CD4-positive, alpha-beta memory T cell (primary cell): Measurements from ENCODE around the gene VSTM2L. TPM values are rescaled to one million over a fixed set of nuclear protein-coding genes. Genes with fewer than 3 reads are reported as not detected.

ENCODE experiments used
- CTCF ChIA-PET: fragments of 350-600 bp; sonication (Branson Sonifier 250); formaldehyde crosslinking; loops from one replicate; lab custom pipeline; 2021; ENCODE audit warnings: inconsistent platforms; ENCODE audit not compliant: partially characterized antibody; lab: Charles Lee
- POLR2A ChIA-PET: fragments of 350-600 bp; sonication (Branson Sonifier 250); formaldehyde crosslinking; loops from one replicate; lab custom pipeline; 2021; ENCODE audit not compliant: partially characterized antibody; lab: Charles Lee
- DNase-seq, 5 donors: peaks; one replicate each; pipeline versions ENCODE4 v3.0.0 to v3.0.0-alpha.2; 2020 to 2022; ENCODE audit warnings: mixed read lengths in 1 of 5
- H3K27ac ChIP-seq: one replicate; pipeline ENCODE4 v1.7.0; 2013; ENCODE audit warnings: low read depth, low read length
- H3K27me3 ChIP-seq: 2 replicates; pipeline ENCODE4 v1.7.0; 2013; ENCODE audit warnings: mild to moderate bottlenecking, low read length, moderate library complexity; ENCODE audit not compliant: insufficient read depth
- H3K36me3 ChIP-seq: 2 replicates; pipeline ENCODE4 v1.7.0; 2013; ENCODE audit warnings: mild to moderate bottlenecking, low read length, moderate library complexity; ENCODE audit not compliant: insufficient read depth
- H3K4me1 ChIP-seq: 2 replicates; pipeline ENCODE4 v1.7.0; 2013; ENCODE audit warnings: mild to moderate bottlenecking, low read length, moderate library complexity; ENCODE audit not compliant: insufficient read depth
- H3K4me3 ChIP-seq, 2 donors: one replicate each; pipeline ENCODE4 v1.7.0; 2013; ENCODE audit warnings: low read length in 2 of 2, mild to moderate bottlenecking in 1 of 2
- H3K9me3 ChIP-seq, 2 donors: one replicate each; pipeline ENCODE4 v1.7.0; 2013; ENCODE audit warnings: low read length in 2 of 2, control low read depth in 1 of 2; ENCODE audit not compliant: control insufficient read depth in 1 of 2
- H3K27ac Mint-ChIP-seq, 7 donors: one replicate each; pipeline ENCODE4 v1.8.0; 2020 to 2021; ENCODE audit warnings: mixed read lengths in 7 of 7, mild to moderate bottlenecking in 6 of 7, inconsistent platforms in 3 of 7, moderate library complexity in 3 of 7
- H3K27me3 Mint-ChIP-seq, 2 donors: one replicate each; pipeline ENCODE4 v1.8.0; 2020 to 2021; ENCODE audit warnings: mixed read lengths in 2 of 2
- H3K36me3 Mint-ChIP-seq, 2 donors: one replicate each; pipeline ENCODE4 v1.8.0; 2020 to 2021; ENCODE audit warnings: mixed read lengths in 2 of 2, inconsistent platforms in 1 of 2, mild to moderate bottlenecking in 1 of 2
- H3K4me1 Mint-ChIP-seq, 4 donors: one replicate each; pipeline ENCODE4 v1.8.0; 2020 to 2021; ENCODE audit warnings: mixed read lengths in 4 of 4, mild to moderate bottlenecking in 1 of 4
- H3K4me3 Mint-ChIP-seq, 8 donors: one replicate each; pipeline ENCODE4 v1.8.0; 2020 to 2021; ENCODE audit warnings: mixed read lengths in 8 of 8, mild to moderate bottlenecking in 7 of 8, moderate library complexity in 6 of 8, inconsistent platforms in 3 of 8
- H3K9me3 Mint-ChIP-seq, 8 donors: one replicate each; pipeline ENCODE4 v1.8.0; 2020 to 2021; ENCODE audit warnings: mixed read lengths in 8 of 8, mild to moderate bottlenecking in 5 of 8, inconsistent platforms in 3 of 8, moderate library complexity in 1 of 8
- intact Hi-C: fragments of 100-400 bp; cut with micrococcal nuclease; formaldehyde crosslinking; loops from one replicate; pipeline ENCODE4 v1.15.1; 2023
- polyA plus RNA-seq, 2 donors: library from polyadenylated mRNA; unstranded; fragments of 300-500 nt; fragmentation: Illumina TruSeq; gene quantifications; one replicate each; pipeline ENCODE4 v1.2.3, GENCODE V29; 2021
- total RNA-seq, 2 experiments: library from RNA; stranded (reverse); gene quantifications; one replicate each; pipeline ENCODE4 v1.2.3, GENCODE V29; 2021

Gene VSTM2L
- total and polyA plus RNA-seq, 4 experiments from 2014 or later, result not detected

DNA sequence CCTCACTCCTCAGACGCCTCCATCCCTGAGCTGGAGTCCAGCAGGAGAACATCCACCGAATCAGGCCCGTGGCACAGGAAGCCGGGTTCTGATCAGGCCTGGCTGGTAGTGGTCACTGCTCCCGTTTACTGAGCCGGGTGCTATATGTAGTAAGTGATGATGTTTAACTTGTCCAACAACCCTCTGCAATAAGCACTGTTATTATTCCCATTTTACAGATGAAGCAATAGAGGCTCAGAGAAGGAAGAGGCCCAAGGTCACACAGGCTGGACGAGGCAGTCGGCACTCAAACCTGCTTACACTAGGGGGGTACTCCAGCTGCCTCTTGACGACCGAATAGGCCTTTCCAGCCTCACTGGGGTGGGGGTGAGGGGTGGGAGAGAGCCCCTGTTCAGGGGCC lies 14.3 kb upstream of the VSTM2L start:
- Histone ChIP-seq H3K4me3 (no peak overlapping the region), H3K9me3 (no peaks in the 10 kb centered on the region), H3K27me3 (no peaks in the 10 kb centered on the region), H3K27ac (no peak overlapping the region), H3K36me3 (no peaks in the 10 kb centered on the region), H3K4me1 (no peaks in the 10 kb centered on the region)
- H3K4me1 Mint-ChIP-seq, result no peaks in the 10 kb centered on the region
- ChIA-PET CTCF (no interaction called here), POLR2A (no interaction called here)
- intact Hi-C loops, result no loop called here
- DNase-seq, result no peak
- no peaks in the 10 kb centered on the region for H3K36me3 Mint-ChIP-seq
- H3K9me3 Mint-ChIP-seq, result peaks cover 0 to under 1% (median 0%) of the 10 kb centered on the region in 8 donors
- no peak overlapping the region for H3K4me3 Mint-ChIP-seq
- peaks cover 3 to 6% of the 10 kb centered on the region in 2 donors for H3K27me3 Mint-ChIP-seq
- no peak overlapping the region for H3K27ac Mint-ChIP-seq

DNA sequence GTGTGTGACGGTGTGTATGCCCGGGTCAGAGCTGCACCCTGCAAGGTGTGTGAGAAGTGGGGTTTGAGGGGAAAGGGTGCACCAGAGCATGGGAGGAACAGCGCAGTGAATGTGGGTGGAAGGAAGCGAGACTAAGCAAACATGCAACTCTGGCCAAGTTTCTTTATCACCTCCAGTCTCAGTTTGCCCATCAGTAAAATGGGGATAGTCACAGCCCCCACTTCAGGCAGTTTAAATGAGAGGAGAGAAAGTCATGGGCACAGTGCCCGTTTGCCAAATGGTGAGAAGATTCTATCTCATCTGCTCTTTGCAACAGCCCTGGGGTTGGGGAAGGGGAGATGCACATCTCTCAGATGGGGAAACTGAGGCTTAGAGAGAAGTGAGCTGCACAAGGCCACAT lies 12.8 kb upstream of the VSTM2L start:
- H3K36me3 Mint-ChIP-seq, result no peaks in the 10 kb centered on the region
- Histone ChIP-seq H3K4me3 (no peak overlapping the region), H3K36me3 (no peaks in the 10 kb centered on the region), H3K27ac (no peak overlapping the region), H3K4me1 (no peaks in the 10 kb centered on the region), H3K9me3 (no peaks in the 10 kb centered on the region), H3K27me3 (no peaks in the 10 kb centered on the region)
- DNase-seq, result no peak
- intact Hi-C loops, result no loop called here
- ChIA-PET CTCF (no interaction called here), POLR2A (no interaction called here)
- no peak overlapping the region for H3K4me3 Mint-ChIP-seq
- H3K27me3 Mint-ChIP-seq, result peaks cover 3 to 4% of the 10 kb centered on the region in 2 donors
- peak overlapping the region in 1 of 7 donors; percentile 85 for H3K27ac Mint-ChIP-seq
- no peaks in the 10 kb centered on the region for H3K9me3 Mint-ChIP-seq
- H3K4me1 Mint-ChIP-seq, result no peaks in the 10 kb centered on the region

DNA sequence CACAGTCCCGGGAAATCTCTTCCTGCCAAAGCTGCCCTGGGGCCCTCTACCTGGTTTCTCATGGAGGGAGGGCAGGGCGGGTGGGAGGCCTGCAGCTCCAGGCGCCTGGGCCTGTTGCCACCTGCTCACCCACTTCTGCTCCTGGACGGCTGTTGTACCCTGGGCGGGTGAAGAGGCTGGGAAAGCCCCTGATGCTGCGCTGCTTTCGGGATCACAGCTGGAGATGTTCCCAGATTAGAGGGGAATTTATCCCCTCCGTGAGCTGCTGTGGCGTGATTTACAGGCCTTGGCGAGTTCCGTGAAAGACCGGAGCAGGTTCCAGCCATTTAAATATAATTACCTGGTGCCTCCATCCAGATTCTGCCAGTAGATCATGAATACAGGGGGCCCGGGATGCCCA lies 12.3 kb upstream of the VSTM2L start:
- Histone ChIP-seq H3K27me3 (no peaks in the 10 kb centered on the region), H3K4me1 (no peaks in the 10 kb centered on the region), H3K4me3 (no peak overlapping the region), H3K27ac (no peak overlapping the region), H3K9me3 (no peaks in the 10 kb centered on the region), H3K36me3 (no peaks in the 10 kb centered on the region)
- no peak for DNase-seq
- peaks cover 3 to 4% of the 10 kb centered on the region in 2 donors for H3K27me3 Mint-ChIP-seq
- H3K27ac Mint-ChIP-seq, result no peak overlapping the region
- intact Hi-C loops, result no loop called here
- POLR2A ChIA-PET, result no interaction called here
- no peak overlapping the region for H3K4me3 Mint-ChIP-seq
- CTCF ChIA-PET, result no interaction called here
- no peaks in the 10 kb centered on the region for H3K36me3 Mint-ChIP-seq
- no peaks in the 10 kb centered on the region for H3K4me1 Mint-ChIP-seq
- H3K9me3 Mint-ChIP-seq, result no peaks in the 10 kb centered on the region

DNA sequence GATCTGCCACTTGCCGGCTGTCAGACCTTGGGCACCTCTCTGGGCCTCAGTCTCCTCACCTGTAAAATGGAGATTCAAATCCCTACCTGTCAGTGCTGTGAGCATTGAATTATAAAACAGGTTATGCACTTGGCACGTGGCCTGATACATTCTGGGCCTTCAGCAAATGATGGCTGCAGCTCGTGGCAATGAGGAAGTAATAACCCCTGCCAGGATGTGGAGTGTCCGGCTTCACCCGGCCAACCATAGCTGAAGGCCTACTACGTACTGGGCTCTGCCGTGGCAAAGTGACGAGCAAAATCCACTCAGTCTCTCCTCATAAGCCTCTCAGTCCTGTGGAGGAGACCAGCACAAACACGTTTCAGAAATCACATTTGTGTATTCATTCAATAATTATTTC lies 10.9 kb upstream of the VSTM2L start:
- no peak overlapping the region for H3K27ac Mint-ChIP-seq
- no peak overlapping the region for H3K4me3 ChIP-seq
- no peaks in the 10 kb centered on the region for H3K27me3 ChIP-seq

DNA sequence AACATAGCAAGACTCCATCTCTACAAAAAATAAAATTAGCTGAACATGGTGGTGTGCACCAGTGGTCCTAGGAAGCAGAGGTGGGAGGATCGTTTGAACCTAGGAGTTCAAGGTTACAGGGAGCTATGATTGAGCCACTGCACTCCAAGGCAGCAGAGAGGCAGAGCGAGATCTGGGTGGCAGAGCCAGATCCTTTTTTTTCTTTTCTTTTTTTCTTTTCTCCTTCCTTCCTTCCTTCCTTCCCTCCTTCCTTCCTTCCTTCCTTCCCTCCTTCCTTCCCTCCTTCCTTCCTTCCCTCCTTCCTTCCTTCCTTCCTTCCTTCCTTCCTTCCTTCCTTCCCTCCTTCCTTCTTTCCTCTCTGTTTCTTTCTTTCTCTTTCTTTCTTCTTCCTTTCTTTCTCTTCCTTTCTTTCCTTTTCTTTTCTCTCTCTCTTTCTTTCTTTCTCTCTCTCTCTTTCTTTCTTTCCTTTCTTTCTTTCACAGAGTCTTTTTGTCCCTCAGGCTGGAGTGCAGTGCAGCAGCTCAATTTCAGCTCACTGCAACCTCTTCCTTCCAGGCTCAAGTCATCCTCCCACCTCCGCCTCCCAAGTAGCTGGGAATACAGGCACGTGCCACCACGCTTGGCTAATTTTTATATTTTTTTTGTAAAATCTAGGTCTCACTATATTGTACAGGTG lies 9.2 kb upstream of the VSTM2L start:
- intact Hi-C loops, result no loop called here

More for the DNA sequence above, 10.9 kb upstream of the VSTM2L start:
- POLR2A ChIA-PET, result no interaction called here
- H3K36me3 Mint-ChIP-seq, result no peaks in the 10 kb centered on the region
- Histone ChIP-seq H3K4me1 (no peaks in the 10 kb centered on the region), H3K27ac (no peak overlapping the region), H3K9me3 (no peaks in the 10 kb centered on the region), H3K36me3 (no peaks in the 10 kb centered on the region)
- intact Hi-C loops, result no loop called here
- H3K4me3 Mint-ChIP-seq, result no peak overlapping the region
- CTCF ChIA-PET, result no interaction called here
- H3K27me3 Mint-ChIP-seq, result peaks cover 1 to 3% of the 10 kb centered on the region in 2 donors
- H3K9me3 Mint-ChIP-seq, result no peaks in the 10 kb centered on the region
- no peak for DNase-seq
- H3K4me1 Mint-ChIP-seq, result no peaks in the 10 kb centered on the region

DNA sequence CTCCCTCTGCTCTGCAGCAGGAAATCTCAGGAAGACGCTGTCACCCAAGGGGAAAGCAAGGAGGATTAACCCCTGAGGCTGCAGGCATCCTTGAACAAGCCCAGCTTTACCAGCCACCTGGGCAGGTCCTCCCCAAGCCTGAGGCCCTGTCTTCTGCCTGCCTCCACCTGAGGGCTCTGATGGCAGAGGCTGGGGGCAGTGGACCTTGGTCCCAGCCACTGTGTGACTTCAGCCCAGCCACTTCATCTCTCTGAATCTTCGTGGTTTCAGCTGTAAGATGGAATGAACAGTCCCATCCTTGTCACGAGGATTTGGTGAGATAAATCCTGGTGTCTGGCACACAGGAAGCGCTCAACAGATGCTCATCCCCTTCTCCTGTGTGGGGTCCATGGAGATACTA lies 8.5 kb upstream of the VSTM2L start:
- Histone ChIP-seq H3K36me3 (no peaks in the 10 kb centered on the region), H3K4me3 (no peak overlapping the region), H3K27me3 (no peaks in the 10 kb centered on the region), H3K9me3 (no peaks in the 10 kb centered on the region), H3K27ac (no peak overlapping the region), H3K4me1 (no peaks in the 10 kb centered on the region)
- H3K27ac Mint-ChIP-seq, result no peak overlapping the region
- no peak for DNase-seq
- H3K9me3 Mint-ChIP-seq, result no peaks in the 10 kb centered on the region
- H3K27me3 Mint-ChIP-seq, result peaks cover 0 to 7% of the 10 kb centered on the region in 2 donors
- POLR2A ChIA-PET, result no interaction called here
- no peak overlapping the region for H3K4me3 Mint-ChIP-seq
- CTCF ChIA-PET, result no interaction called here
- H3K4me1 Mint-ChIP-seq, result no peaks in the 10 kb centered on the region
- intact Hi-C loops, result no loop called here
- no peaks in the 10 kb centered on the region for H3K36me3 Mint-ChIP-seq

More for the DNA sequence above, 9.2 kb upstream of the VSTM2L start:
- Histone ChIP-seq H3K9me3 (no peaks in the 10 kb centered on the region), H3K27ac (no peak overlapping the region), H3K4me1 (no peaks in the 10 kb centered on the region), H3K4me3 (no peak overlapping the region), H3K27me3 (no peaks in the 10 kb centered on the region), H3K36me3 (no peaks in the 10 kb centered on the region)
- POLR2A ChIA-PET, result no interaction called here
- CTCF ChIA-PET, result no interaction called here
- no peak for DNase-seq
- no peak overlapping the region for H3K4me3 Mint-ChIP-seq
- H3K27ac Mint-ChIP-seq, result no peak overlapping the region
- no peaks in the 10 kb centered on the region for H3K36me3 Mint-ChIP-seq
- H3K9me3 Mint-ChIP-seq, result no peaks in the 10 kb centered on the region
- no peaks in the 10 kb centered on the region for H3K27me3 Mint-ChIP-seq
- no peaks in the 10 kb centered on the region for H3K4me1 Mint-ChIP-seq

DNA sequence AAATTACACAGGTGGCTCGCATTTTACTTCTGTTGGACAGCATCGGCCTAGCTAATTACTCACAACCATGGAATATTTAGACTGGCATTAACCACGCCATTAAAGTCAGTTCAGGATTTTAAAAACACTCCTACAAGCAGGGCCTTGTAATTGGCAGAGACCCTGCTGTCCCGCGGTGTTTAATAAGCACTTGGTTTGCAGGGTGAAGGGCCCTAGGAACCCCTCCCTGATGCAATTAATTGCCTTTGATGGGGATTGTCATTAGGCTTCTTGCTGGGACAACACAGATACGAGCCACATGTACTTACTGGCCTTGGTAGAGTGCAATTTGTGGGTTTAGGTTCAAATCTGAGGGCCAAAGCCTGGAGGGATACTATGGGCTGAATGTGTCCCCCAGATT lies 7.8 kb upstream of the VSTM2L start:
- Mint-ChIP-seq H3K4me1 (peaks cover 0 to 3% (median 0%) of the 10 kb centered on the region in 4 donors), H3K27ac (no peak overlapping the region), H3K36me3 (no peaks in the 10 kb centered on the region), H3K4me3 (no peak overlapping the region), H3K27me3 (peaks cover 4 to 14% of the 10 kb centered on the region in 2 donors), H3K9me3 (no peaks in the 10 kb centered on the region)
- no peaks in the 10 kb centered on the region for H3K36me3 ChIP-seq
- no peaks in the 10 kb centered on the region for H3K4me1 ChIP-seq
- no peaks in the 10 kb centered on the region for H3K27me3 ChIP-seq
- POLR2A ChIA-PET, result no interaction called here
- CTCF ChIA-PET, result no interaction called here
- DNase-seq, result no peak
- no peak overlapping the region for H3K4me3 ChIP-seq
- no peaks in the 10 kb centered on the region for H3K9me3 ChIP-seq
- H3K27ac ChIP-seq, result no peak overlapping the region
- intact Hi-C loops, result no loop called here
